GM12875 (cell line): ENCODE measurements around the gene COPZ1.
"Not testable (repeated sequence)": the region's sequence is repeated elsewhere in the genome, so short reads cannot be mapped to it uniquely, and the experiment has no call there.

Source experiments
- H3K4me3 ChIP-seq: one replicate; pipeline ENCODE4 v1.5.1; 2011; ENCODE audit warnings: low read depth, low read length, control low read depth
- TF ChIP-seq, protein P1 (sequence below): IDR thresholded peaks from 2 replicates; pipeline ENCODE4 v1.5.1; 2011; ENCODE audit warnings: low read depth, mild to moderate bottlenecking, control low read depth, inconsistent platforms, low read length, moderate library complexity, borderline replicate concordance; ENCODE audit not compliant: insufficient read depth

The COPZ1 gene

DNA sequence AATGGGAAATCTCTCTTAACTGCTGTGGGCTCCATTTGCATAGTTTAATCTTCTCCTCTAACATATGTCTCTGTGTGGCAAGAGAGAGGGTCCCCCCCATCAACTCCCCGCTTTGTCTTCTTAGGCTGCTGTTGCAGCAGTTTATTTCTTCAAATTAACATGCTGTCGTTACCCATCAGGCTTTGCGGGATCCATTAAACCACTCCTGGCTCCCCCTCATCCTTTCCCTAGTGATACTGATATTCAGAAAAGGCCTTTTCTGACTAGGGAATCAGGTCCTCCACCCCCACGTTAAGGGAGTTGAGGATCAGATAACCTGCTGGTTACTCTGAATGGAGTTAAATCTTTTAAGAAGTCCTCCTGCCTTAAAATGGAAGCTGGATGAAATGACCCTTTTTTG, 24.1 kb downstream of the COPZ1 start:
- H3K4me3 ChIP-seq = no peak overlapping the region

DNA sequence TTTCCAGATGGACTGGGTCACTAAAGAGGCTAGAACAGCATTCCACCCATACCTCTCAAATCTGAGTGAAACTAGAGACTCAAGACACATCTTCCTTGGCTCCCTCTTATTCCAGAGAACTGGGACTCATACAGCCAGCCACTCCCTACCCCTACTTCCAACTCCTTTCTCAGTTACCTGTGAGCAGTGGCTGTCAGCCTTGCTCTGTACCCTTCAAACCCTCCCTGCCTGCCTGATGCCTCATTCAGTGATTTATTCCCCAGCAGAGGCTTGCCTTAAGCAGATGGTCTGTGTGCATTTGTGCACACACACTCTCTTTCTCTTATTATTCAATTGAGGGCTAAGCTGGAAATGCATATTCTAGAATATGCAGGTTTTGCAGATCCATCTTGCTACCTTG, 24.7 kb downstream of the COPZ1 start:
- H3K4me3 ChIP-seq = no peak overlapping the region
- TF ChIP-seq, protein P1, sequence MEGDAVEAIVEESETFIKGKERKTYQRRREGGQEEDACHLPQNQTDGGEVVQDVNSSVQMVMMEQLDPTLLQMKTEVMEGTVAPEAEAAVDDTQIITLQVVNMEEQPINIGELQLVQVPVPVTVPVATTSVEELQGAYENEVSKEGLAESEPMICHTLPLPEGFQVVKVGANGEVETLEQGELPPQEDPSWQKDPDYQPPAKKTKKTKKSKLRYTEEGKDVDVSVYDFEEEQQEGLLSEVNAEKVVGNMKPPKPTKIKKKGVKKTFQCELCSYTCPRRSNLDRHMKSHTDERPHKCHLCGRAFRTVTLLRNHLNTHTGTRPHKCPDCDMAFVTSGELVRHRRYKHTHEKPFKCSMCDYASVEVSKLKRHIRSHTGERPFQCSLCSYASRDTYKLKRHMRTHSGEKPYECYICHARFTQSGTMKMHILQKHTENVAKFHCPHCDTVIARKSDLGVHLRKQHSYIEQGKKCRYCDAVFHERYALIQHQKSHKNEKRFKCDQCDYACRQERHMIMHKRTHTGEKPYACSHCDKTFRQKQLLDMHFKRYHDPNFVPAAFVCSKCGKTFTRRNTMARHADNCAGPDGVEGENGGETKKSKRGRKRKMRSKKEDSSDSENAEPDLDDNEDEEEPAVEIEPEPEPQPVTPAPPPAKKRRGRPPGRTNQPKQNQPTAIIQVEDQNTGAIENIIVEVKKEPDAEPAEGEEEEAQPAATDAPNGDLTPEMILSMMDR = no peak

More for the DNA sequence above, 24.1 kb downstream of the COPZ1 start:
- TF ChIP-seq, protein P1 = no peak

- TF ChIP-seq, protein P1 = no peak
- no peak overlapping the region for H3K4me3 ChIP-seq
Observed at GRCh38 chr12:54350743-54351142, 25.8 kb downstream of the COPZ1 start.

DNA sequence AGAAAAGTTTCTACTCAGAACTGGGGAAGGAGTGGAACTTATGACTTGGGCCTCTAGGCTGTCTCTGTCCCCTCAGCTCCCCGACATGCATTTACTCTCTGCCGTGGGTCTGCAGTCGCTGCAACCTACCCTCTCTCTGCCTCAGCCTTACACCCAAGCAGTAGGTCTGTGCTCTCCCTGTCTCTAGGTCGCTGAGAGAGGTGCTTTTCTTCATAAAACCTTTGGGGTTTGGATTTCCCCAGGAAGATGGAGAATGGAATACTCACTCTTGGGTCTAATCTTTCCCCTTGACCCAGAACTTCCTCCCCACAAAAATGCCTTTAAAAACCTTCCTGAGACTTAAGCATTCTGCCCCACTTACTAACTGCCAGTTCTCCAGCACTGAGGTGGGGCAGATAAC, 26.4 kb downstream of the COPZ1 start:
- no peak overlapping the region for H3K4me3 ChIP-seq
- TF ChIP-seq, protein P1 = no peak

- TF ChIP-seq, protein P1 = no peak
- H3K4me3 ChIP-seq = no peak overlapping the region
Observed at GRCh38 chr12:54352022-54352531, 27.1 kb downstream of the COPZ1 start.

DNA sequence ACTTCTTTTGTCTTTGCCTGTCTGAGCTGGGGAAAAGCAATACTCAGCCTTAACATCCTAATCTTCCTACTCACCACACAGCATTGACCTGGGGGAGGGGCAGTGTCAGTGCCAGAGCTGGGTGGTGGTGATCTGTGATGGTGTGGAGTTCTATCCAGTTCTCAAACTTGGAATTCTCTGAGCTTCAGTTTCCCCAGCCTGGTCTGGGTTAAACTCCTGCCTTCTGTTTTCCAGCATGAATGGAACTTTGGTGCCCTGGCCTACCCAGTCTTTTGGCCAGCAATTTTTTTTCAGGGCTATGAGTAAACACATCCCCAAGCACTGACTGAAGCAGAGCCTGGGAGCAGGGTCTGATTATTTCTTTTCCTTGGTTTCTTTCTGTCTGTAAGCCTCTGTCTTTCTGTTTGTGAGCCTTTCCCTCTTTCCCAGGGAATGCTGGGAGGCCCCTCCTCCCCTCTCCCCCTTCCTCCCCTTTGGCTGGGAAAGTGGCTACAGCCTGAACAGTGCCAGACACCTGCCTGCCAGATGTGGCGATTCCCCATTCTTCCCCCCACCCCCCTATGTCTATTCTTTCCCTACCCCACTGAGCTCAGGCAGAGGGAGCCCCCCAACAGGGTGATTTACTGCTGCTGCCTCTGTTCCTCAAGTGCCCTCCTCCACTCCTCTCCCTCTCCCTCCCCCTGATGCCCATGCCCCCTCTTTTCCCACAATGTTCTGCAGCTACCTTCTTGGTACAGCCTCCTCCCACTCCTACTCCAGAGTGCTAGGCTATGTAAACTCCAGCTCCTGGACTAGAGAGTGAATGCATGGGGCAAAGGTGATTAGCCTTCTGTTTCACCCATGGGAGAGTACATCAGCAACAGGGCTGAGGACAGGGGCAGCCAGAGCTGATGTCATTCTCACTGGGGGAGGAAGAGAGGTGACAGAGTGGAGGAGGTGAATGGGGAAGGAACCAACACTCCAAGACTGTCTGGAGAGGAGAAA, 28.3 kb downstream of the COPZ1 start:
- no peak overlapping the region for H3K4me3 ChIP-seq
- TF ChIP-seq, protein P1 = no peak

GRCh38 chr12:54354271-54354670, 29.3 kb downstream of the COPZ1 start:
- H3K4me3 ChIP-seq = not testable (repeated sequence)
